ENCODE results near the gene FANCM. TPM values are rescaled to one million over a fixed set of nuclear protein-coding genes. Genes with fewer than 3 reads are reported as not detected.
A peak's percentile ranks its signal among the peaks of the same experiment; 100 is the strongest.

FANCM gene
- total RNA-seq, 1 donor from 2014 or later = 4.1 TPM

DNA sequence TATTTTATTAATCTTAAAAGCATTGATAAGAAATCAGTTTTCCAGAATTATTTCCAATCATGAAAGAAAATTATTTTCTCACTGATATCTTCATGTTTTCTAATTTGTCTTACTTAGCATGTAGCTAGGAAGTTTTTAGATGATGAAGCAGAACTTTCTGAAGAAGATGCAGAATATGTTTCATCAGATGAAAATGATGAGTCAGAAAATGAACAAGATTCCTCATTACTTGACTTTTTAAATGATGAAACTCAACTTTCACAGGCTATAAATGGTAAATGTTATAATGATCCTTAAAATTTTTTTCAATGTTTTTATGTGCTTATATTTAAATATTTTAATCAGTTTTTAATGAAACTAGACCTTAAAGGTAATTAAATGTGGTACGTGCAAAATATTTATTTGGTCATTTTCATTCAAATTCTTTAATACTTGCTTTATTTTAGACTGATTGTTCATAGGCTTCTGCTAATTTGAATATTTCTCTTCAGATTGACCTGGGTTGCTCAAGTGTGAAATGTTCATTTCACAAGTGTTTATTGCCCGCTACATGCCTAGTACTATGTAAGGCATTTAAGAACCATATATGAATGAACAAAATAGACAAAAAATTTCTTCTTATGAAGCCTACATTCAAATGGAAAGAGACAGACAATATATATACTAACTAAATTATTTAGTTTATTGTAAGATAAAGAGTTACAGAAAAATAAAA is 49.5 kb downstream of the FANCM start:
- Histone ChIP-seq H3K4me3 (no peak overlapping the region), H3K27ac (no peak overlapping the region), H3K9me3 (no peaks in the 10 kb centered on the region), H3K36me3 (peaks cover 8% of the 10 kb centered on the region), H3K4me1 (no peaks in the 10 kb centered on the region), H3K27me3 (ENCODE audit: low read depth) (no peaks in the 10 kb centered on the region)
- no peak for ATAC-seq
- TF ChIP-seq, protein P1, sequence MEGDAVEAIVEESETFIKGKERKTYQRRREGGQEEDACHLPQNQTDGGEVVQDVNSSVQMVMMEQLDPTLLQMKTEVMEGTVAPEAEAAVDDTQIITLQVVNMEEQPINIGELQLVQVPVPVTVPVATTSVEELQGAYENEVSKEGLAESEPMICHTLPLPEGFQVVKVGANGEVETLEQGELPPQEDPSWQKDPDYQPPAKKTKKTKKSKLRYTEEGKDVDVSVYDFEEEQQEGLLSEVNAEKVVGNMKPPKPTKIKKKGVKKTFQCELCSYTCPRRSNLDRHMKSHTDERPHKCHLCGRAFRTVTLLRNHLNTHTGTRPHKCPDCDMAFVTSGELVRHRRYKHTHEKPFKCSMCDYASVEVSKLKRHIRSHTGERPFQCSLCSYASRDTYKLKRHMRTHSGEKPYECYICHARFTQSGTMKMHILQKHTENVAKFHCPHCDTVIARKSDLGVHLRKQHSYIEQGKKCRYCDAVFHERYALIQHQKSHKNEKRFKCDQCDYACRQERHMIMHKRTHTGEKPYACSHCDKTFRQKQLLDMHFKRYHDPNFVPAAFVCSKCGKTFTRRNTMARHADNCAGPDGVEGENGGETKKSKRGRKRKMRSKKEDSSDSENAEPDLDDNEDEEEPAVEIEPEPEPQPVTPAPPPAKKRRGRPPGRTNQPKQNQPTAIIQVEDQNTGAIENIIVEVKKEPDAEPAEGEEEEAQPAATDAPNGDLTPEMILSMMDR (IDR thresholded peaks at IDR 0.05) = no peak
- intact Hi-C loops (cut with DNase I) = no loop called here
- DNase-seq = no peak

DNA sequence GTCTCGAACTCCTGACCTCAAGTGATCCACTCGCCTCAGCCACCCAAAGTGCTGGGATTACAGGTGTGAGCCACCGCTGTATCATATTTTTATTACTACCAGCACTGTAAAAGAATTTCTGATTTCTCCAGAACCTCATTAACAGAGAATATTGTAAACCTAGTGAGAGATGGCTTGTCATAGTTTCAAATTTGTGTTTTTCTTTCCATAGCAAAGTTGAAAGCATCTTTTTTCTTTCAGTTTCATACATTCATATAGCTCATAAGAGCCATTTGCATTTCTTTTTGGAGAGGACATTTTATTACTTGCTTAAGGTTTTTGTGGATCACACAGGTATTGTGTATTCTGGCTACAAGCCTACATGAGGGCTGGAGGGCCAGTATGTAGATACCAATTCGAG is 59.2 kb downstream of the FANCM start:
- H3K4me1 ChIP-seq = no peaks in the 10 kb centered on the region
- intact Hi-C loops (cut with DNase I) = no loop called here
- DNase-seq (no peak), ATAC-seq (no peak)
- H3K9me3 ChIP-seq = no peaks in the 10 kb centered on the region
- H3K36me3 ChIP-seq = no peaks in the 10 kb centered on the region
- no peaks in the 10 kb centered on the region for H3K27me3 ChIP-seq (ENCODE audit: low read depth)
- H3K27ac ChIP-seq = no peak overlapping the region
- H3K4me3 ChIP-seq = no peak overlapping the region
- TF ChIP-seq, protein P1 (IDR thresholded peaks at IDR 0.05) = no peak

DNA sequence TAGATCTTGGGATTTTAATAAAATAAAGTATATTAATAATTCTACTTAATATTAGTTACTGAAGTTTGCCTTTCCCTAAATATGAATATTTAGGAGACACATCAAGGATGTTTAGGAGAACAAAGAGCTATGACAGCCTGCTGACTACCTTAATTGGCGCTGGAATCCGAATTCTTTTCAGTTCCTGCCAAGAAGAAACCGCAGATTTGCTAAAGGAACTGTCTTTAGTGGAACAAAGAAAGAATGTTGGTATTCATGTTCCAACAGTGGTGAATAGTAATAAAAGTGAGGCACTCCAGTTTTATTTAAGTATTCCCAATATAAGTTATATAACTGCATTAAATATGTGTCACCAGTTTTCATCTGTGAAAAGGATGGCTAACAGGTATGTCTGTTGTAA is 62.8 kb downstream of the FANCM start:
- ATAC-seq (no peak), DNase-seq (no peak)
- Histone ChIP-seq H3K9me3 (no peaks in the 10 kb centered on the region), H3K4me3 (no peak overlapping the region), H3K4me1 (no peaks in the 10 kb centered on the region), H3K36me3 (no peaks in the 10 kb centered on the region), H3K27me3 (ENCODE audit: low read depth) (no peaks in the 10 kb centered on the region), H3K27ac (no peak overlapping the region)
- TF ChIP-seq, protein P1 (IDR thresholded peaks at IDR 0.05) = no peak
- intact Hi-C loops (cut with DNase I) = no loop called here

DNA sequence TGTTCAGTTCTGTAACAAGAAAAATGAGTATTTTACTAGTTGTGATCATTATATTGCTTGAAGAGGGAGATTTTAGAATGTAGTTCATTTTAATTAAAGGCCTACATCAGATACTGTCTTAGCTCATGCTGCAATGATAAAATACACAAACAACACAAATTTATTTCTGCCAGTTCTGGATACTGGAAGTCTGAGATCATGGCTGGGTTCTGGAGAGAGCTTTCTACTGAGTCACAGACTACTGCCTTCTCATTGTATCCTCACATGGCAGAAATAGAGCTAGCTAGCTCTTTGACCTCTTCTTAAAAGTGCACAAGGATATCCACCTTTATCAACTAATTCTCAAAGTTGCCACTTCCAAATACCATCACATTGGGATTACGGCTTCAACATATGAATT is 63.5 kb downstream of the FANCM start:
- Histone ChIP-seq H3K27me3 (ENCODE audit: low read depth) (no peaks in the 10 kb centered on the region), H3K9me3 (no peaks in the 10 kb centered on the region), H3K4me3 (no peak overlapping the region), H3K36me3 (no peaks in the 10 kb centered on the region), H3K27ac (no peak overlapping the region), H3K4me1 (no peaks in the 10 kb centered on the region)
- TF ChIP-seq, protein P1 (IDR thresholded peaks at IDR 0.05) = no peak
- ATAC-seq = no peak
- DNase-seq = no peak
- intact Hi-C loops (cut with DNase I) = no loop called here

DNA sequence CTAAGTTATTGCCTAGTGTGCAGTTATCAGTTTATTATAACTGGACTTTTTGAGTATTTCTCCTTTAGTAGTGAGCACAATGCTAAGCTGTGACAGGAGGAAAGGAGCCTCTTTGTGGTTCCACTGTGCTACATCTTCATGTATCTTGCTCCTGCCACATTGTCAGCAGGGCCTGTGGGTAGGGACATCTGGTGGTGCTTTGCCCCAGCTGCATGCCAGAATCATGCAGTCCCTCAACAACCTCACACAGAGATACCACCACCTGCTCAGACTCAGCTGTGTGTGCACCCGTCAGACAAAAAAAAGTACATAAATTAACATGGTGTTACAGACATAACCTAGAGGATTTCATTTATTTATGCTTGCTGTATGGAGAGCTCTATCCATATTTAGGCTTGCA is 66.2 kb downstream of the FANCM start:
- Histone ChIP-seq H3K36me3 (peaks cover 20% of the 10 kb centered on the region), H3K27me3 (ENCODE audit: low read depth) (no peaks in the 10 kb centered on the region), H3K4me1 (no peaks in the 10 kb centered on the region), H3K9me3 (no peaks in the 10 kb centered on the region), H3K27ac (no peak overlapping the region), H3K4me3 (no peak overlapping the region)
- intact Hi-C loops (cut with DNase I) = no loop called here
- no peak for DNase-seq
- no peak for ATAC-seq
- TF ChIP-seq, protein P1 (IDR thresholded peaks at IDR 0.05) = peak; percentile 10

All from lower lobe of right lung (tissue), 2 donors.